NT2/D1 (cell line): ENCODE data around the gene CEP85.

ENCODE experiments used
- YY1 ChIP-seq: IDR thresholded peaks from 2 replicates; pipeline ENCODE4 v1.6.1; 2011; ENCODE audit not compliant: insufficient read length, insufficient read depth
- ZNF274 ChIP-seq: IDR thresholded peaks from 2 replicates; pipeline ENCODE4 v1.6.1; 2011; ENCODE audit warnings: mild to moderate bottlenecking, low read depth, low read length

DNA sequence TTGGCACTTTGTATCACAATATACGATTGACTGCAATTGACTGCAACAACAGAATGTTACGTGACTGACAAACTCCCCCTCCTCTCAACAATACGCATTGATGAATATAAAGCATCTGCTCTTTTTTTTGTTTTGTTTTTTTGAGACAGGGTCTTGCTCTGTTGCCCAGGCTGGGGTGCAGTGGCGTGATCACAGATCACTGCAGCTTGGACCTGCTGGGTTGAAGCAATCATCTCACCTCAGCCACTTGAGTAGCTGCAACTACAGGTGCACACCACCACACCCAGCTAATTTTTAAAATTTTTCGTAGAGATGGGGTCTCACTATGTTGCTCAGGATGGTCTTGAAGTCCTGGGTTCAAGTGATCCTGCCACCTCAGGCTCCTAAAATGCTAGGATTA lies 21.3 kb upstream of the CEP85 start:
- no peak for TF ChIP-seq ZNF274
- TF ChIP-seq YY1: no peak
